GM11168 (cell line): ENCODE results near the gene TM9SF4.

Source experiments
- in situ Hi-C: fragments of 300-500 bp; cut with MboI; formaldehyde crosslinking; loops from one replicate; pipeline ENCODE4 v1.12.0; 2022; ENCODE audit warnings: low sequenced_read_pairs; ENCODE audit not compliant: unreplicated experiment

TM9SF4 gene, protein sequence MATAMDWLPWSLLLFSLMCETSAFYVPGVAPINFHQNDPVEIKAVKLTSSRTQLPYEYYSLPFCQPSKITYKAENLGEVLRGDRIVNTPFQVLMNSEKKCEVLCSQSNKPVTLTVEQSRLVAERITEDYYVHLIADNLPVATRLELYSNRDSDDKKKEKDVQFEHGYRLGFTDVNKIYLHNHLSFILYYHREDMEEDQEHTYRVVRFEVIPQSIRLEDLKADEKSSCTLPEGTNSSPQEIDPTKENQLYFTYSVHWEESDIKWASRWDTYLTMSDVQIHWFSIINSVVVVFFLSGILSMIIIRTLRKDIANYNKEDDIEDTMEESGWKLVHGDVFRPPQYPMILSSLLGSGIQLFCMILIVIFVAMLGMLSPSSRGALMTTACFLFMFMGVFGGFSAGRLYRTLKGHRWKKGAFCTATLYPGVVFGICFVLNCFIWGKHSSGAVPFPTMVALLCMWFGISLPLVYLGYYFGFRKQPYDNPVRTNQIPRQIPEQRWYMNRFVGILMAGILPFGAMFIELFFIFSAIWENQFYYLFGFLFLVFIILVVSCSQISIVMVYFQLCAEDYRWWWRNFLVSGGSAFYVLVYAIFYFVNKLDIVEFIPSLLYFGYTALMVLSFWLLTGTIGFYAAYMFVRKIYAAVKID

DNA sequence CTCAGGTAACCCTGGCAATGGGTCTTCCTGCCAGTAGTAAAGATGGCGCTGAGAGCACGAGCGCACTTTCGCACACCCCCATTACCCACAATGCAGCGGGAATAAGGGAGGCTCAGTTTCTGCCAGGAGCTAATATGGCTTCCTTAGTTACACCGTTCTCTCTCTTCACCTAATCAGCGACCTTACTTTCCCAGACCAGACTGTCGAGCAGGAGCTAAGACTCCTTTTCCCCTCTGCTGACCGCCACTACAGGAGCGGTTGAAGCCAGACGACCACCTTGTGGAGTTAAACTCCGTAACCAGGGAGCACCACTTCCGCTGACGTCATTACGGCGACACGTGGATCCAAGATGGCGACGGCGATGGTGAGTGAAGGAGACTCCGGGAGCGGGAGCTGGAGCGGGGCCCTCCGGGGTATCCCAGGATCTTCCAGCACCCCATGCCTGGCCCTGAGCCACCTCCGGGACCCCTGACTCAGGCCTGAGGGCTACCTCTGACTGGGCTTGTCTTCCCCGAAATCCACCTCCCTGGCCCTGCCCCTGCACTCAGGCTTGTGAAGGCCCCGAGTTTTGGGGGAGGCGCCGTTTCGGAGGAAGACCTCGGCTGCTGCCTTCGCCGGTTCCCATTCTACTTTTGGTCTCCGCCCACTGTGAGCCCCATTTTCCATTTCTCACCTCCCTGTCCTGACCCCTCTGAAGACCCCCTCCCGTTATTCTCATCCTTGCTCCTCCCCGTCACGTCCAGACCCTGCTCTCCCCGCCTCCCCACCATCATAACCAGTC is at the start of gene TM9SF4:
TSS of gene TM9SF4 (plus strand) at position 323 of the 781 bp plus-strand sequence. CDS start at position 350, 27 bp downstream.
- in situ Hi-C loops, result no loop called here

DNA sequence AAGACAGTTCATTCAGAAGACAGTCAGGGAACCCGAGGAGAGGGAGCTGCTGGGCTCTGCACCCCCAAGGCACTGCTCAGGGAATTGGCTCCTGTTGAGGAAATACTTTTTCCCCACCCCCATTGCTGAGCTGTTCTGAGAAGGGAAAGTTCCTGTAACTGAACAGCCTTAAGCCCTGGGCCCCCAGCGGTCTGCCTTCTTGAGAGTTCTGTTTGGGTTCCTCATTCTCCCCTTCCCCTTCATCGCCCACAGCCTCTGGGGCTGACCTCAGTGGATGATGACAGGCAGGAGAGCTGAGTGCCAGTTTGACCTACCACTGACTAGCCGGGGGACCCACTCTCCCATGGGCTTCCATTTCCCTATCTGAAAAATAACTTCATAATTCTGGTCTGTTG is 46.7 kb upstream of the TM9SF4 start:
- in situ Hi-C loops, result no loop called here

DNA sequence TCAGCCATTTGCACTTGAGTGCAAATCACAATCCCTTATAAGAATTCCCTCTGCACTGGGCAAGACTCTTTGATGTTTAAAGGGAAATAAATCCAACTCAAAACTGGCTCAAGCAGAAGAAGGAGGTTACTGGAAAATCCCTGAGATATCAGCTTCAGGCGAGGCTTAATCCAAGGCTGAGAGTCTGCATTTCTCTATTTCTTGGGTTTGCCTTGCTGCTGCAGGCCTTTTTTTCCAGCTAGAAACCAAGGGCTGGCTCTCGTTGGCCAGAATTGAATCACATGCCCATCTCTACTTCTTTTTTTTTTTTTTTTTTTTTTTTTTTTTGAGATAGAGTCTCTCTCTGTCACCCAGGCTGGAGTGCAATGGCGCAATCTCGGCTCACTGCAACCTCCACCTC is 45.8 kb upstream of the TM9SF4 start:
- in situ Hi-C loops, result no loop called here

DNA sequence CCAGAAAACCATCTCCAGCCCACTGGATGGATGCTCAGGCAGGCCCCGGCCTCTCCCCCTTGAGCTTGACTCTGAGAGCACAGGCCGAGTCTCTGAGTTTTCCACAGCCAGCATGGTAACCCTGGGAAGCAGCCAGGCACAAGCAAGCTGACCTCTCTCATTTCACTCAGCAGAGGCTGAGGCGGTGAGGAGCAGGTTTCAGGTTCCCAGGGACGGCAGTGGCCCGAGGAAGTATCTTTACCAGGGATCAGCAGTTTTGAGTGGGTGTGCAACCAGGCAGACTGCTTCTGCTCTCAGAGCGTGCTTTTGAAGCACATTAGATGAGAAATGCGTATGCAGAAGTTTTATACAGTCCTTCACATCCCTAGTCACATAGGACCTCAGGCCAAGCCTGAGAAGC is 44.8 kb upstream of the TM9SF4 start:
- in situ Hi-C loops, result no loop called here

DNA sequence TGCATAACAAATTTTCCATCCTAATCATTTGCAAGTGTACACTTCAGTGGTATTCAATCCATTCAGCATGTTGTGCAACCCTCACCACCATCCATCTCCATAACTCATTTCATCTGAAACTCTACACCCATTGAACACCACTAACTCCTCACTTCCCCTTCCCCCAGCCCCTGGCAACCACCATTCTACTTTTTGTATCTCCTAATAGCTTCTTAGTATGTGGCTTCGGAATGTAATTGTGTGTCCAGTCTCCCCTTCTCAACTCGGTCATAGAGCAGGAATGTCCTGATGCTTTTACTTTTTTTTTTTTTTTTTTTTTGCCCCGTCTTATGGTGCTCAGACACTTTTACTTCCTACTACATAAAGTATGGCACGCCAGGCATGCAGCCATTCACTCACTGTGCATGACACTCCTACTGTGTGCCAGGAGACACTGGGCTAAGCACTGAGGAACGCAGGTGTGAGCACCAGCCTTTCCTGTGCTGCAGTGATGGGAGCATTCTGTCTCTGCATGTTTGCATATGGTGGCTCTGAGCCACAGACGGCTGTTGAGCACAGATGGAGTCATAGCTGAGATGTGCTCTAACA is 42.2 kb upstream of the TM9SF4 start:
- in situ Hi-C loops, result no loop called here

DNA sequence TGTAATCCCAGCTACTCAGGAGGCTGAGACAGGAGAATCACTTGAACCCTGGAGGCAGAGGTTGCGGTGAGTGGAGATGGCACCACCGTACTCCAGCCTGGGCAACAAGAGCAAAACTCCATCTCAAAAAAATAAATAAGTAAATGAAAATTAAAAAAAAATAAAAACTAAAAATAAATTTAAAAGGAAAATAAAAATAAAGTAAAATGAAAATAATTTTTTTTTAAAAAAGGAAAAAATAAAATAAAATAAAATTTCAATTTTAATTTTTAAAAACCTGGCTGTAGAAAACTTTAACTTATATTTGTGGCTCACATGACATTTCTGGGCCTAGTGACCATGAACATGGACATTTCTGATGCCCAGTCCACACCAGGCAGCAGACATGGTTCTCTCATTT is 41.3 kb upstream of the TM9SF4 start:
- in situ Hi-C loops, result no loop called here

DNA sequence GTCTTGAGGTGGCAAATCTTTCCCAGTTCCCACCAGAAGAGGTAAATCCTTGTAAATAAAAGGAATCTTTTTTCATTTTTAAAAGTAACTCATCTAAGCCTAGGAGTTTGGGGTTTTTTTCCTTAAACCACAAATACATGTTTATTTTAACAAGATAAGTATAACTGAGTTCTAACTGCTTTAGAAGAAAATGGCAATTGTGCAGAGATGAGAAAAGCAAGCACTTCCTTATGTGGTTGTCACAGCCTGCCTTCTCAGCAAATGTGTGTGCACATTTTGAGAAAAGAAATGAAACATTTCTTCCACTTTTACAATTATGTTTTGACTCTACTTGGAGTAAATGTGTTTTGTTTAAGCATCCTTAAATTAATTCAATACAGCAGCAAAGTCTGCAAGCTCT is 39.8 kb upstream of the TM9SF4 start:
- in situ Hi-C loops, result no loop called here

DNA sequence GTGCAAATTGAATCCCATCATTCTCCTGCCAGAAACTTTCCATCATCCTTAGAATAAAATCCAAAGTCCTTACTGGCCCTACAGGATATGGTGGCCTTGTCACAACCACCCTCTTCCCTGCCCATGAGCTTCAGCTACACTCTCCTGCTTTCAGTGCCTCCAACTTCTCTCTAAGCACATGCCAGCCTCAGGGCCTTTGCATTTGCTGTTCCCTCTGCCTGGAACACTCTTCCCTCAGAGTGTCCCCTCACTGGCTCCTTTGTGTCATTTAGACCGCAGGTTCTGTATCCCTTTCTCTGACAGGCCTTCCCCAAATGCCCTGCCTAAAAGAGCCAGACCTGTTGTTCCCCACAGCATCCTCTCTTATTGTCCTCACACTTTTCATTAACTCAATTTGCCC is 39.2 kb upstream of the TM9SF4 start:
- in situ Hi-C loops, result no loop called here

DNA sequence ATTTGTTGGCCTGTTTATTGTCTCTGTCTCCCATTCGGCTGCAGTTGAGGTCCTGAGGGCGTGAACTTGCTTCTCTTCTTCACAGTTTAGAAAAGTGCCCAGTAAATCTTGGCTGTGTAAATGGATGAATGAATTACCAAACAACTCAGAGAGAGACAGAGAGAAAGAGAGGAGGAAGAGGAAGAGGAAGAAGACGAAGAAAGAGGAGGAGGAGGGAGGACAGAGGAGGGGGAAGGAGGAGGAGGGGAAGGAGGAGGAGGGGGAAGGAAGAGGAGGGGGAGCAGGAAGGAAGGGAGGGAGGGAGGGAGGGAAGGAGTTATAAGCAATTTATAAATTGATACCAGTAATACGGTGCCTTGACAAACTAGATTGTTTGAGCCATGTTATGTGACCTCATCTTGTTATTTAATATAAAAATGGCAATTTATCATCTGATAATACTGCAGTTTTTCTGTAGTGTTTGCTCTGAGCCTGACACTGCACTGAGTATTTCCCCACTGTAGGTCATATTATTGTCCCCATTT is 38.8 kb upstream of the TM9SF4 start:
- in situ Hi-C loops, result no loop called here

DNA sequence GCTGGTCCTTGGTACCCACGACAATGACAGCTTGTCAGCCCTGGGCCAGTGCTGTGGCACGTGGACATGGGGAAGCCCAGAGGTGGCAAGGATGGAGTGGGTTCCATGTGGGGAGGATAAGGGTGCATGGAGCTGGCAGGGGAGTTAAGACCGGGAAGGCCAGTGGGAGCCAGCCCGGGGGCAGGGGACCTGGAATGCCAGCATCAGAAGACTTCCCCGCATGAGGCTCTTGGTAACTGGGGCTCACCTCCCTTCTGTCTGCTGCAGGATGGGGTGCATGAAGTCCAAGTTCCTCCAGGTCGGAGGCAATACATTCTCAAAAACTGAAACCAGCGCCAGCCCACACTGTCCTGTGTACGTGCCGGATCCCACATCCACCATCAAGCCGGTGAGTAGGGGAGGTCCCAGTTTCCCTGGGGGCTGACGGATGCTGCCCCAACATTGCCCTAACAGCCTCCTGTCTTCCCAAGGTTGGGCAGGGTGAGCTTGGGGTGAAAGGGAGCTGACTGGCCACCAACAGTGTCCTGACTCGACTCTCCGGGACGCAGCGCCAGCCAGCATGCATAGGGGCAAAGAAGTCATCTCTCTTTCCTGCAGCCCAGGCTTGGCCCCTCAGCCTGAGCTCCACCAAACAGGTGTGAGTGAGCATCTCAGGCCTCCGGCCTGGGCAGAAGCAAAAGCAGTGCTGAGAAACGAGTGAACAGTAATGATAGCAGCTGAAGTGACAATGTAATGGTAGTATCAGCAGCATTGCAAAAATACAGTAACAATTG is 37.9 kb upstream of the TM9SF4 start:
- in situ Hi-C loops, result no loop called here

DNA sequence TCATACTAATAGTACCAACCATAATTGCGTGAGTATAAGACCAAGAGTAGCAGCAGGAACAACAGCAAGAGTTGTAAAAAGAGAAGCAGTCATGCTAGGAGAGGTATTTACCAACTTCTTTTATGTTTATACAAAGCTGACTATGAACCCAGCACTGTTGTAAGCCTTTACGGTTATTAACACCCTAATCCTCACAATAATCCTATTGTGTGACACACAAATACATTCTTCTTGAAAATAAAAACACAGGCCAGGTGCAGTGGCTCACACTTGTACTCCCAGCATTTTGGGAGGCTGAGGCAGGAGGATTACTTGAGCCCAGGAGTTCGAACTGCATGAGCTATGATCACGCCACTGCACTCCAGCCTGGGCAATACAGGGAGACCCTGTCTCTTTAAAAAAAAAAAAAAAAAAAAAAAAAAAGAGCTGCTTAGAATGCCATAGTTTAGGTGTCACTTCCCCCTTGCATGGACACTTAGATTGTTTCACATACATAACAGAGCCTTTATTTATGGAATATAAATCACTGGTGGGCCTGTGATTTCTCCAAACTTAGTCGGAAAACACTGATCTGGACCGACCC is 37.3 kb upstream of the TM9SF4 start:
- in situ Hi-C loops, result no loop called here

DNA sequence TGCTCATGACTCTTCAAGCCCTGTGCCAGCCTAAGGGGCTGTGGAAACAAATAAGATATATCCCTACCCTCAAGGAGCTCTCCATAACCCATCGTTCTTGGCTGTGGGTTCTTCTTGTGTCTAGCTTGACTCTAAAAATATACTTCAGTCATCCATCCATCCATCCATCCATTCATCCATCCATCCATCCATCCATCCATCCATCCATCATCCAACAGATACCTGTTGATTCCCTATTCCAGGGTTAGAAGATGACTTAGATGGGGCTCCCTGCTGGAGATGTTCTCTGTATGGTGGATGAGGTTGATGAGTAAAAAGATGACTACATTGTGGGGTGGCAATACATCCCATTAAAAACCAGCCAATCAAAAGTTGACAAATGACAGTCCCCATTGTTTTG is 34.0 kb upstream of the TM9SF4 start:
- in situ Hi-C loops, result no loop called here

DNA sequence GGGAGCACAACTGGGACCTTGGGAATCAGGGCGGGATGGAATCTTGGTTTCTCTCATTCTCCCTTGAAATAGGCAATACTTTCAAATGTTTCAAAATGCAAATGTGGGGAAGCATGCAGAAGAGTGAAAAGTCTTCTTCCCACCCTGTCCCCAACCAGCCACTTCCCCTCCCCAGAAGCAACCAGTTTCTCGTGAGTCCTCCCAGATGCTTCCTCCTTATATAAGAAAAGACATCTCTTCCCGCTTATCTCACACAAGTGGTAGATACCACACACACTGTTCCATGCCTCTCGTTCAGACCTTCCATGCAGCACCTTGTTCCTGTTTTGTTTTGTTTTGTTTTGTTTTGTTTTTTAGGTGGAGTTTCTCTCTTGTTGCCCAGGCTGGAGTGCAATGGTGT is 32.3 kb upstream of the TM9SF4 start:
- in situ Hi-C loops, result no loop called here

DNA sequence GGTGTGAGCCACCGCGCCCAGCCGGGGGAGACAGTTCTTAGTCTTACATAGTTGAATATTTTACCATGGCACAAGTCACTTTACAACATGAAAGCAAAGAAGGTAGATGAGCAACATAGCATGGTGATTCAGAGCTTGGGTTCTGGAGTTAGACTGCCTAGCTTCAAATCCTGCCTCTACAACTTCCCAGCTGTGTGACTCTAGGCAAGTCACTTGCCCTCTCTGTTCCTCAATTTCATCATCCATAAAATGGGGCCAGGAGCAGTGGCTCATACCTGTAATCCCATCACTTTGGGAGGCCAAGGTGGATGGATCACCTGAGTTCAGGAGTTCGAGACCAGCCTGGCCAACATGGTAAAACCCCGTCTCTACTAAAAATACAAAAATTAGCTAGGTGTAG is 31.2 kb upstream of the TM9SF4 start:
- in situ Hi-C loops, result no loop called here

DNA sequence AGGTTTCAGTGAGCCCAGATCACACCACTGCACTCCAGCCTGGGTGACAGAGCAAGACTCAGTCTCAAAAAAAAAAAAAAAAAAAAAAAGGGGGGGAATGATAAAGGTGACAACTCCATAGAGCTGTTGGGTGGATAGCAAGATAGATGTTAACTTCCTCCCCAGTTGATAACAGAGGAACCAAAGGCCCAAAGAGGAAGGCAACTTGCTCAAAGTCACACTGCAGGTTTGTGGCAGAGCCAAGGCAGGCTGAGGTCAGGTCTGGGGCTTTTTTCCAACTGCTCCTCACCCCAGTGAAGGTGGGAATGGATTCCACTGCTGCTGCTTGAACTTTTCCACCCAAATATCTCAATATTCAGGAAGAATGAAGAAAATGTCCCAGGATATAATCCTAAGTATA is 30.7 kb upstream of the TM9SF4 start:
- in situ Hi-C loops, result no loop called here

DNA sequence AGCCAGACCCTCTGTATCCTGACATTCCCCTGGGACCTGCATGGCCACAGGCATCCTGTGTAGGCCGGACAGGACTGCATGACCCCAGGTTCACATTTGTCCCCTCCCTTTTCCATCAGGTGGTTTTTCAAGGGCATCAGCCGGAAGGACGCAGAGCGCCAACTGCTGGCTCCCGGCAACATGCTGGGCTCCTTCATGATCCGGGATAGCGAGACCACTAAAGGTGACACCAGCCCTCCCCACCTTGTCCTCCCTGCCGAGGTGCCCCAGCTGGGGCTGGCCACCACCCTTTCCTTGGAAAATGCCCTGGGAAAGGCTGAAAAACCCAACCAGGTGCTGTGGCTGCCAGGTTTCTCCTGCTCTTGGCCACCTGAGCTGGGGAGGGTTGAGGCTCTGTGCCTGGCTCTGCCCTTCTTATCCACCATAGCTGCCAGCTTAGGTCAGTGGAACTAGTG is 29.8 kb upstream of the TM9SF4 start:
- in situ Hi-C loops, result no loop called here

DNA sequence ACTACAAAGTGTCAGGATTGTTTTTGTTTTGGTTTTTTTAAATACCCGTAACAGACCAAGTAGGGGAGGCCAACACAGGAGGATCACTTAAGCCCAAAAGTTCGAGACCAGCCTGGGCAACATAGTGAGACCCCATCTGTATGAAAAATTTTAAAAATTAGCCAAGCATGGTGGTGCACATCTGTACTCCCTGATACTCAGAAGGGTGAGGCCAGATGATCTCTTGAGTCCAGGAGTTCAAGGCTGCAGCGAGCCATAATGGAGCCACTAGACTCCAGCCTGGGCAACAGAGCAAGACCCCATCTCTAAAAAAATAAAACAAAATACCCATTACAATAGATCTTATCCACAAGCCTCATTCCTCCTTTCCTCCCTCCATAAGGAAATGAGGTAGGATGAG is 28.7 kb upstream of the TM9SF4 start:
- in situ Hi-C loops, result no loop called here

DNA sequence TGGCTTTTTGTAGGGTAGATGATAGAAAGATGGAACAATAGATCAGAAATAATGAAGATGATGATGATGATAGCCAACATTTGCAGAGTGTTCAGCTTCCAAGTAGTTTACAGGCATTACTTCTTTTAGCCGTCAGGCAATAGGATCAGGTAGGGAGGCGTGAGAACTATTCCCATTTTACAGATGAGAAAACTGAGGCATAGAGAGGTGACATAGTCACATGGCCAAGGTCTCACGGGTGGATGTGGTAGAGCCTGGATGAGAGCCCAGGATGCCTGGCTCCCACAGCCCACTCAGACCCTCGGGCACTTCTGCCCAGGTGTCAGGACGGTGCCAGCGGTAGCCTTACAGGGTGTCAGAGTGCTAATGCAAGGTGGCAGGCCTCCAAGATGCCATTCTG is 26.0 kb upstream of the TM9SF4 start:
- in situ Hi-C loops, result no loop called here

DNA sequence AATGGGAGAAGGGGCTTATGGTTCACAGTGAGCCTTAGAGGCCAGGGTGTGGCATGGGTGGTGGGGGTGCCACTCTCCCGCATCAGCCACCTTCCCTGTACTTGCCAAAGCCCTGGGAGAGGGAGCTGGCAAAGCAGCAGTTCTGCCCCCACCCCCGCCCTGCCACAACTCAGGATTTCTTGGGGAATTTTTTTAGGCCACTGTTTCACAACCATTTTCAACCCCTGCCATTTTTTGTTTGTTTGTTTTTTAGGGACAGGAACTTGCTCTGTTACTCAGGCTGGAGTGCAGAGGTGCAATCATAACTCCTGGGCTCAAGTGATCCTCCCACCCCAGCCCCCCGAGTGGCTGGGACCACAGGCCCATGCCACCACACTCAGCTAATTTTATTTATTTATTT is 22.4 kb upstream of the TM9SF4 start:
- in situ Hi-C loops, result no loop called here
